ENCODE measurements around the gene DOCK4. TPM values are rescaled to one million over a fixed set of nuclear protein-coding genes. Genes with fewer than 3 reads are reported as not detected.

DOCK4 gene
- total RNA-seq, 4 donors from 2014 or later, result 9.9 to 30.9 (median 13.7) TPM

GRCh38 chr7:112201839-112202238, 4.4 kb downstream of the DOCK4 start:
- H3K27me3 ChIP-seq, result no peaks in the 10 kb centered on the region
- no peak for DNase-seq
- no peak for TF ChIP-seq POLR2A (IDR thresholded peaks at IDR 0.05)
- TF ChIP-seq CTCF (IDR thresholded peaks at IDR 0.05), result no peak
- no peaks in the 10 kb centered on the region for H3K9me3 ChIP-seq
- peaks cover 6 to 51% (median 13%) of the 10 kb centered on the region in 3 donors for H3K4me1 ChIP-seq
- intact Hi-C loops (cut with DNase I), result loop anchor here (10.0 kb wide), 1 partner anchor 253 kb away; the partner anchor contains the start of gene IFRD1
- no peaks in the 10 kb centered on the region for H3K36me3 ChIP-seq
- no peak overlapping the region for H3K4me3 ChIP-seq
- H3K27ac ChIP-seq, result no peak overlapping the region

GRCh38 chr7:112201411-112201810, 4.8 kb downstream of the DOCK4 start:
- Histone ChIP-seq H3K9me3 (no peaks in the 10 kb centered on the region), H3K4me3 (no peak overlapping the region), H3K4me1 (peaks cover 6 to 51% (median 13%) of the 10 kb centered on the region in 3 donors), H3K27me3 (no peaks in the 10 kb centered on the region), H3K36me3 (no peaks in the 10 kb centered on the region), H3K27ac (no peak overlapping the region)
- TF ChIP-seq CTCF (IDR thresholded peaks at IDR 0.05) (no peak), POLR2A (IDR thresholded peaks at IDR 0.05) (no peak)
- WGBS, 2 donors, result 32 to 45% methylated on average over 6 of the region's 6 CpGs
- no peak for DNase-seq
- intact Hi-C loops (cut with DNase I), result loop anchor here (10.0 kb wide), 1 partner anchor 253 kb away; the partner anchor contains the start of gene IFRD1

GRCh38 chr7:112199672-112200071, 6.5 kb downstream of the DOCK4 start:
- no peaks in the 10 kb centered on the region for H3K36me3 ChIP-seq
- H3K27me3 ChIP-seq, result no peaks in the 10 kb centered on the region
- intact Hi-C loops (cut with DNase I), result loop anchor here (10.0 kb wide), 2 partner anchors 255 to 435 kb away; partner anchors contain the start of gene IFRD1
- H3K4me3 ChIP-seq, result no peak overlapping the region
- H3K4me1 ChIP-seq, result peaks cover 6 to 43% (median 12%) of the 10 kb centered on the region in 3 donors
- DNase-seq, result no peak
- no peak overlapping the region for H3K27ac ChIP-seq
- TF ChIP-seq POLR2A (IDR thresholded peaks at IDR 0.05) (no peak), CTCF (IDR thresholded peaks at IDR 0.05) (no peak)
- WGBS, 2 donors, result 91 to 93% methylated on average over 1 of the region's 1 CpG
- no peaks in the 10 kb centered on the region for H3K9me3 ChIP-seq

- Histone ChIP-seq H3K36me3 (no peaks in the 10 kb centered on the region), H3K4me3 (no peak overlapping the region), H3K27me3 (no peaks in the 10 kb centered on the region), H3K27ac (no peak overlapping the region), H3K9me3 (no peaks in the 10 kb centered on the region), H3K4me1 (peaks cover 4 to 38% (median 10%) of the 10 kb centered on the region in 3 donors)
- intact Hi-C loops (cut with DNase I), result loop anchor here (10.0 kb wide), 1 partner anchor 434 kb away; no protein-coding TSS in a partner anchor
- WGBS, 2 donors, result 64 to 77% methylated on average over 2 of the region's 2 CpGs
- no peak for DNase-seq
- TF ChIP-seq CTCF (IDR thresholded peaks at IDR 0.05) (no peak), POLR2A (IDR thresholded peaks at IDR 0.05) (no peak)
Observed at GRCh38 chr7:112199035-112199655, 7.1 kb downstream of the DOCK4 start.

GRCh38 chr7:112197322-112197721, 8.9 kb downstream of the DOCK4 start:
- no peak overlapping the region for H3K27ac ChIP-seq
- H3K36me3 ChIP-seq, result no peaks in the 10 kb centered on the region
- peaks cover 0 to 7% (median 0%) of the 10 kb centered on the region in 3 donors for H3K9me3 ChIP-seq
- DNase-seq, result no peak
- intact Hi-C loops (cut with DNase I), result loop anchor here (10.0 kb wide), 1 partner anchor 433 kb away; no protein-coding TSS in a partner anchor
- no peaks in the 10 kb centered on the region for H3K27me3 ChIP-seq
- H3K4me3 ChIP-seq, result no peak overlapping the region
- H3K4me1 ChIP-seq, result peaks cover 0 to 23% (median 6%) of the 10 kb centered on the region in 3 donors
- 80 to 86% methylated on average over 6 of the region's 6 CpGs for WGBS, 2 donors
- TF ChIP-seq POLR2A (IDR thresholded peaks at IDR 0.05) (no peak), CTCF (IDR thresholded peaks at IDR 0.05) (no peak)

Data from esophagus squamous epithelium (tissue), 5 donors.